ENCODE measurements around the gene ZC3H7A. TPM values are rescaled to one million over a fixed set of nuclear protein-coding genes. Genes with fewer than 3 reads are reported as not detected.

The ZC3H7A gene
- total and polyA plus RNA-seq, 2 of the 4 experiments (the other 2 are of a cell fraction), result 22.2 to 53.9 TPM

- in situ Hi-C loops (cut with MboI; ENCODE audit: low sequenced_read_pairs), result no loop called here
- H2BK15ac ChIP-seq (ENCODE audit: low read depth, low read length), result no peak overlapping the region
- H3K9ac ChIP-seq (ENCODE audit: low read depth, low read length), result no peak overlapping the region
- WGBS, 2 experiments (ENCODE audit: extremely low coverage in 2 of 2, insufficient read length in 1 of 2), result no CpG with 5 or more reads among the region's 4 CpGs
- H3K4me3 ChIP-seq (ENCODE audit: insufficient read depth, low read depth, low read length), result no peak overlapping the region
- H4K5ac ChIP-seq (ENCODE audit: low read depth, low read length), result no peak overlapping the region
- no peak overlapping the region for H4K91ac ChIP-seq (ENCODE audit: insufficient read depth, low read depth, low read length)
- H3K36me3 ChIP-seq (ENCODE audit: control insufficient read depth, insufficient read depth, low read length), result peaks cover 18% of the 10 kb centered on the region
- no peak for DNase-seq
- no peak overlapping the region for H4K8ac ChIP-seq (ENCODE audit: low read depth in 2 of 2, low read length in 2 of 2)
- H3K9me3 ChIP-seq (ENCODE audit: control insufficient read depth, insufficient read depth, low read length), result no peaks in the 10 kb centered on the region
- no peak overlapping the region for H3K56ac ChIP-seq (ENCODE audit: extremely low read depth, insufficient read depth, low read length)
- H2BK20ac ChIP-seq (ENCODE audit: low read depth, low read length), result no peak overlapping the region
- dilution Hi-C loops (cut with HindIII; ENCODE audit: low sequenced_read_pairs, unreplicated experiment), result no loop called here
- H3K9me1 ChIP-seq (ENCODE audit: insufficient read depth, low read length), result peaks cover 4% of the 10 kb centered on the region; the same call in 1 of the 2 replicates
- H2BK5ac ChIP-seq (ENCODE audit: low read depth, low read length, poor library complexity, severe bottlenecking), result no peak overlapping the region
- no peak overlapping the region for H3K23ac ChIP-seq (ENCODE audit: low read depth, low read length)
- no peaks in the 10 kb centered on the region for H3K27me3 ChIP-seq (ENCODE audit: control insufficient read depth, insufficient read depth, low read length)
- no peak overlapping the region for H3K27ac ChIP-seq (ENCODE audit: insufficient read depth, low read length)
- no peak for ATAC-seq (ENCODE audit: low read depth)
- no peak overlapping the region for H2BK120ac ChIP-seq (ENCODE audit: low read depth, low read length)
- no peak overlapping the region for H2AK9ac ChIP-seq (replicated peaks; ENCODE audit: low read depth, low read length, poor library complexity)
- H3K4ac ChIP-seq (ENCODE audit: low read depth, low read length), result no peak overlapping the region
- H3K79me1 ChIP-seq (ENCODE audit: low read depth in 1 of 2, low read length in 2 of 2), result peaks cover 54 to 59% of the 10 kb centered on the region in 2 experiments
- no TSS peak for BruUV-seq (replicated peaks)
- H3K4me2 ChIP-seq (ENCODE audit: low read depth, low read length), result no peak overlapping the region
- POLR2A ChIA-PET (ENCODE audit: unreplicated experiment), result no interaction called here
- H2AK5ac ChIP-seq (ENCODE audit: low read depth, low read length), result no peak overlapping the region
- intact Hi-C loops (cut with micrococcal nuclease), result loop anchor here (5.0 kb wide), 1 partner anchor 86 kb away; no protein-coding TSS in a partner anchor
- CTCF ChIA-PET, result no interaction called here
- H3K14ac ChIP-seq (replicated peaks; ENCODE audit: low read depth, low read length), result no peak overlapping the region
- H3K18ac ChIP-seq (ENCODE audit: low read depth, low read length), result no peak overlapping the region
- peaks cover 13% of the 10 kb centered on the region; the same call in 1 of the 2 replicates for H4K20me1 ChIP-seq (ENCODE audit: insufficient read depth, low read length)
- H2AFZ ChIP-seq (replicated peaks; ENCODE audit: low read length, poor library complexity), result no peak overlapping the region
- H3K4me1 ChIP-seq (ENCODE audit: control insufficient read depth, insufficient read depth, low read length), result peaks cover 5% of the 10 kb centered on the region
- TF ChIP-seq RAD21 (IDR thresholded peaks at IDR 0.05; ENCODE audit: low read length), result no peak
- no peak for TF ChIP-seq CHD1 (IDR thresholded peaks at IDR 0.05; ENCODE audit: low read depth, low read length)
- TF ChIP-seq POLR2A (IDR thresholded peaks at IDR 0.05; ENCODE audit: low read depth, low read length), result no peak
- no peak for TF ChIP-seq MAFK (IDR thresholded peaks at IDR 0.05; ENCODE audit: low read depth, low read length)
- no peak for TF ChIP-seq NFE2L2 (IDR thresholded peaks at IDR 0.05; ENCODE audit: low read depth, low read length)
Observed at GRCh38 chr16:11727796-11728543, 69.1 kb downstream of the ZC3H7A start.

Measured in IMR-90 (cell line).